Brain microvascular endothelial cell (primary cell): ENCODE measurements around the gene C16orf89.

Experiments used
- DNase-seq: peaks from one replicate; pipeline ENCODE4 v3.0.0-alpha.2; 2020
- H3K27ac ChIP-seq: fragments of 250-450 bp; sonication (Bioruptor Pico); 2 replicates; pipeline ENCODE4 v1.5.1; 2020; ENCODE audit warnings: mild to moderate bottlenecking, moderate library complexity
- H3K27me3 ChIP-seq: fragments of 250-450 bp; sonication (Bioruptor Pico); replicated peaks from 2 replicates; pipeline ENCODE4 v1.5.1; 2020; ENCODE audit warnings: mild to moderate bottlenecking
- H3K36me3 ChIP-seq: fragments of 250-450 bp; sonication (Bioruptor Pico); replicated peaks from 2 replicates; pipeline ENCODE4 v1.5.1; 2020; ENCODE audit warnings: mild to moderate bottlenecking
- H3K4me3 ChIP-seq: 2 replicates; pipeline ENCODE4 v1.5.1; 2011; ENCODE audit warnings: low read depth, mild to moderate bottlenecking, control low read depth, low read length, moderate library complexity
- CTCF ChIP-seq: IDR thresholded peaks from 2 replicates; pipeline ENCODE4 v1.5.1; 2011; ENCODE audit warnings: low read depth, mild to moderate bottlenecking, moderate library complexity, low read length, control low read depth, inconsistent platforms; ENCODE audit errors: missing control alignments
- in situ Hi-C: cut with HindIII; loops from 2 replicates; pipeline ENCODE4 v1.10.0; 2017; ENCODE audit warnings: low sequenced_read_pairs, low pct_ligation_motif_present

C16orf89 gene

GRCh38 chr16:5071681-5072333 is 6.1 kb upstream of the C16orf89 start, which contains the start of gene ALG1:
Gene ALG1 (plus strand): TSS chr16:5071843. CDS start chr16:5071850, 7 bp downstream.
- no peaks in the 10 kb centered on the region for H3K27me3 ChIP-seq
- peak; percentile 76 for DNase-seq
- H3K27ac ChIP-seq = peak within 1 kb of the TSS; percentile 76
- no peak for TF ChIP-seq CTCF
- in situ Hi-C loops = no loop called here
- peak within 1 kb of the TSS; percentile 87 for H3K4me3 ChIP-seq
- H3K36me3 ChIP-seq = peaks cover 3% of the 10 kb centered on the region

GRCh38 chr16:5071341-5071680 is 5.6 kb upstream of the C16orf89 start:
- no peaks in the 10 kb centered on the region for H3K27me3 ChIP-seq
- DNase-seq = no peak
- TF ChIP-seq CTCF = no peak
- H3K36me3 ChIP-seq = peaks cover 2% of the 10 kb centered on the region
- in situ Hi-C loops = no loop called here
- peak overlapping the region; percentile 76 for H3K27ac ChIP-seq
- H3K4me3 ChIP-seq = peak overlapping the region; percentile 87

GRCh38 chr16:5070431-5071186 is 4.9 kb upstream of the C16orf89 start:
- no peak for TF ChIP-seq CTCF
- H3K27ac ChIP-seq = no peak overlapping the region
- no peaks in the 10 kb centered on the region for H3K36me3 ChIP-seq
- DNase-seq = no peak
- in situ Hi-C loops = no loop called here
- H3K4me3 ChIP-seq = no peak overlapping the region
- H3K27me3 ChIP-seq = no peaks in the 10 kb centered on the region

GRCh38 chr16:5069854-5070253 is 4.1 kb upstream of the C16orf89 start:
- no peaks in the 10 kb centered on the region for H3K27me3 ChIP-seq
- DNase-seq = no peak
- in situ Hi-C loops = no loop called here
- no peak for TF ChIP-seq CTCF
- no peak overlapping the region for H3K27ac ChIP-seq
- no peak overlapping the region for H3K4me3 ChIP-seq
- no peaks in the 10 kb centered on the region for H3K36me3 ChIP-seq

GRCh38 chr16:5069048-5069447 is 3.3 kb upstream of the C16orf89 start:
- in situ Hi-C loops = no loop called here
- H3K27me3 ChIP-seq = no peaks in the 10 kb centered on the region
- no peak for TF ChIP-seq CTCF
- no peak overlapping the region for H3K4me3 ChIP-seq
- H3K27ac ChIP-seq = no peak overlapping the region
- DNase-seq = no peak
- no peaks in the 10 kb centered on the region for H3K36me3 ChIP-seq
